ENCODE measurements around the gene C1QTNF9.
A peak's percentile ranks its signal among the peaks of the same experiment; 100 is the strongest.

C1QTNF9 gene

DNA sequence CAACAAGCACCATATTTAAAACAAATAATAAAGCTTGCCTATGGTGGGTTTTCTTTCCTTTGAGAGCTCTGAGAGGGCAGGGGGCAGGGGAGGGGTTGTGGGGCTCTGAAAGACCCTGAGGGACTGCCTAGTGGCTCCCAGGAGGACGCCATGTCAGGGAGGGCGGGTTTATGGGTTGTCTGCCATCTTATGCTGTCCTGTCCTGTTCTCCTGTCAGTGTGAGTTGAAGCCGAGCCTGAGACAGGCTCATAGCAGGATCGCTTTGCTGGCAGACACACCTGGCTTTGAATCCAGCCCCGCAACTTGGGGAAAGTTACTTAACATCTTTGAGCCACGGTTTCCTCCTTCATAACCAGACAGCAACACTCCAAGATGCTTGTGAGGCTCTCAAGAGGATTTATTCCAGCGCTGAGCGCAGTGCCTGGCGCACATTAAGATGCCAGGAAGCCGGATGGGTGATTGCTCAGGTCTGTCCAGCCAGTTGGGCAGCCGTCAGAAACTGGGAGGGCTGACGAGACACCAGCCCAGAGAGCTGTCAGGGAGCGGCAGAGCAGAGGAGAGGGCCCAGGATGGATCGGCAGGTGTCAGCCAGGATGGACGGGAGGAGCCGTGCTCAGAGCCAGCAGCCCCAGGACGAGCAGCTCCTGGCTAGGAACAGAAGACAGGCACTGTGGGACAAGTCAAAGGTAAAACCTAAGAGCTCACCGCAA, 36.8 kb upstream of the C1QTNF9 start:
- POLR2A ChIA-PET = no interaction called here
- peaks cover 7% of the 10 kb centered on the region; the same call in 1 of the 2 replicates for H3K4me1 ChIP-seq (ENCODE audit: control insufficient read depth, insufficient read depth, low read length)
- H3K9me3 ChIP-seq (ENCODE audit: control insufficient read depth, insufficient read depth, low read depth, low read length) = no peaks in the 10 kb centered on the region
- no peaks in the 10 kb centered on the region for H3K36me3 ChIP-seq (ENCODE audit: control insufficient read depth in 2 of 2, insufficient read depth in 1 of 2, low read length in 2 of 2)
- CTCF ChIA-PET = interaction anchor here (0.6 kb wide), 1 partner anchor 397 kb away, joined by 4 read pairs; no protein-coding TSS in a partner anchor
- peak overlapping the region; percentile 87 for H3K27ac ChIP-seq (ENCODE audit: extremely low read depth, low read depth, low read length)
- H3K4me3 ChIP-seq (ENCODE audit: low read depth, low read length) = no peak overlapping the region
- TF ChIP-seq ZNF2 (tag by site-specific recombination; IDR thresholded peaks at IDR 0.05) (no peak), ZNF658 (tag by site-specific recombination; IDR thresholded peaks at IDR 0.05) (no peak), ZNF626 (tag by site-specific recombination; IDR thresholded peaks at IDR 0.05) (no peak)

DNA sequence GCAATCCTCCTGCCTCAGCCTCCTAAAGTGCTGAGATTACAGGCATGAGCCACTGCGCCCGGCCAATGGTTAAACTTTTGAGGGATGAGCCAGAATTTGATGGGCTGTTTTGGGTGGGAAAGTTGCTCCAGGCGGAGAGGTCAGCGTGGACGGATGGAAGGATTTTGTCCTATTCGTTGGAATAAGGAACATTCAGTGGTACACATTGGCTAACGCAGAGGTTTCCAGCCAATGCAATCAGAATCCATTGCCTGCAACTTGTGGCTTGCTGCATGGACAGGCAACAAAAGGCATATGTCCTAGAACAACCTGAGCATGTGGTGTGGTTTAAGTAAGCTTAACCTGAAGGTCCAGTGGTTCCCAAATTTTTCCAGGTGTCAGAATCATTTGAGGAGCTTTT, 35.5 kb upstream of the C1QTNF9 start:
- Histone ChIP-seq H3K4me3 (ENCODE audit: low read depth, low read length) (no peak overlapping the region), H3K27ac (ENCODE audit: extremely low read depth, low read depth, low read length) (no peak overlapping the region), H3K4me1 (ENCODE audit: control insufficient read depth, insufficient read depth, low read length) (peaks cover 7% of the 10 kb centered on the region; the same call in 1 of the 2 replicates), H3K9me3 (ENCODE audit: control insufficient read depth, insufficient read depth, low read depth, low read length) (no peaks in the 10 kb centered on the region), H3K36me3 (ENCODE audit: control insufficient read depth in 2 of 2, insufficient read depth in 1 of 2, low read length in 2 of 2) (no peaks in the 10 kb centered on the region)
- CTCF ChIA-PET = no interaction called here
- TF ChIP-seq SETDB1 (IDR thresholded peaks at IDR 0.05; ENCODE audit: insufficient read length, low read length) (no peak), ZNF121 (tag by site-specific recombination; IDR thresholded peaks at IDR 0.05) (peak; percentile 2; the same call in 1 of the 2 replicates), ZNF837 (tag by site-specific recombination; IDR thresholded peaks at IDR 0.05) (no peak), ZNF654 (tag by site-specific recombination; IDR thresholded peaks at IDR 0.05; ENCODE audit: low read depth) (no peak), ZNF24 (tag by site-specific recombination; IDR thresholded peaks at IDR 0.05) (no peak), ZNF677 (tag by site-specific recombination; IDR thresholded peaks at IDR 0.05) (no peak)
- TF ChIP-seq, protein P1, sequence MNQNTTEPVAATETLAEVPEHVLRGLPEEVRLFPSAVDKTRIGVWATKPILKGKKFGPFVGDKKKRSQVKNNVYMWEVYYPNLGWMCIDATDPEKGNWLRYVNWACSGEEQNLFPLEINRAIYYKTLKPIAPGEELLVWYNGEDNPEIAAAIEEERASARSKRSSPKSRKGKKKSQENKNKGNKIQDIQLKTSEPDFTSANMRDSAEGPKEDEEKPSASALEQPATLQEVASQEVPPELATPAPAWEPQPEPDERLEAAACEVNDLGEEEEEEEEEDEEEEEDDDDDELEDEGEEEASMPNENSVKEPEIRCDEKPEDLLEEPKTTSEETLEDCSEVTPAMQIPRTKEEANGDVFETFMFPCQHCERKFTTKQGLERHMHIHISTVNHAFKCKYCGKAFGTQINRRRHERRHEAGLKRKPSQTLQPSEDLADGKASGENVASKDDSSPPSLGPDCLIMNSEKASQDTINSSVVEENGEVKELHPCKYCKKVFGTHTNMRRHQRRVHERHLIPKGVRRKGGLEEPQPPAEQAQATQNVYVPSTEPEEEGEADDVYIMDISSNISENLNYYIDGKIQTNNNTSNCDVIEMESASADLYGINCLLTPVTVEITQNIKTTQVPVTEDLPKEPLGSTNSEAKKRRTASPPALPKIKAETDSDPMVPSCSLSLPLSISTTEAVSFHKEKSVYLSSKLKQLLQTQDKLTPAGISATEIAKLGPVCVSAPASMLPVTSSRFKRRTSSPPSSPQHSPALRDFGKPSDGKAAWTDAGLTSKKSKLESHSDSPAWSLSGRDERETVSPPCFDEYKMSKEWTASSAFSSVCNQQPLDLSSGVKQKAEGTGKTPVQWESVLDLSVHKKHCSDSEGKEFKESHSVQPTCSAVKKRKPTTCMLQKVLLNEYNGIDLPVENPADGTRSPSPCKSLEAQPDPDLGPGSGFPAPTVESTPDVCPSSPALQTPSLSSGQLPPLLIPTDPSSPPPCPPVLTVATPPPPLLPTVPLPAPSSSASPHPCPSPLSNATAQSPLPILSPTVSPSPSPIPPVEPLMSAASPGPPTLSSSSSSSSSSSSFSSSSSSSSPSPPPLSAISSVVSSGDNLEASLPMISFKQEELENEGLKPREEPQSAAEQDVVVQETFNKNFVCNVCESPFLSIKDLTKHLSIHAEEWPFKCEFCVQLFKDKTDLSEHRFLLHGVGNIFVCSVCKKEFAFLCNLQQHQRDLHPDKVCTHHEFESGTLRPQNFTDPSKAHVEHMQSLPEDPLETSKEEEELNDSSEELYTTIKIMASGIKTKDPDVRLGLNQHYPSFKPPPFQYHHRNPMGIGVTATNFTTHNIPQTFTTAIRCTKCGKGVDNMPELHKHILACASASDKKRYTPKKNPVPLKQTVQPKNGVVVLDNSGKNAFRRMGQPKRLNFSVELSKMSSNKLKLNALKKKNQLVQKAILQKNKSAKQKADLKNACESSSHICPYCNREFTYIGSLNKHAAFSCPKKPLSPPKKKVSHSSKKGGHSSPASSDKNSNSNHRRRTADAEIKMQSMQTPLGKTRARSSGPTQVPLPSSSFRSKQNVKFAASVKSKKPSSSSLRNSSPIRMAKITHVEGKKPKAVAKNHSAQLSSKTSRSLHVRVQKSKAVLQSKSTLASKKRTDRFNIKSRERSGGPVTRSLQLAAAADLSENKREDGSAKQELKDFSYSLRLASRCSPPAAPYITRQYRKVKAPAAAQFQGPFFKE (tag by site-specific recombination; IDR thresholded peaks at IDR 0.05; ENCODE audit: borderline replicate concordance) = no peak
- TF ChIP-seq, protein P2, sequence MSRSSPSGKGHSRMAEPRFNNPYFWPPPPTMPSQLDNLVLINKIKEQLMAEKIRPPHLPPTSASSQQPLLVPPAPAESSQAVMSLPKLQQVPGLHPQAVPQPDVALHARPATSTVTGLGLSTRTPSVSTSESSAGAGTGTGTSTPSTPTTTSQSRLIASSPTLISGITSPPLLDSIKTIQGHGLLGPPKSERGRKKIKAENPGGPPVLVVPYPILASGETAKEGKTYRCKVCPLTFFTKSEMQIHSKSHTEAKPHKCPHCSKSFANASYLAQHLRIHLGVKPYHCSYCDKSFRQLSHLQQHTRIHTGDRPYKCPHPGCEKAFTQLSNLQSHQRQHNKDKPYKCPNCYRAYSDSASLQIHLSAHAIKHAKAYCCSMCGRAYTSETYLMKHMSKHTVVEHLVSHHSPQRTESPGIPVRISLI (tag by site-specific recombination; IDR thresholded peaks at IDR 0.05) = no peak
- POLR2A ChIA-PET = no interaction called here

DNA sequence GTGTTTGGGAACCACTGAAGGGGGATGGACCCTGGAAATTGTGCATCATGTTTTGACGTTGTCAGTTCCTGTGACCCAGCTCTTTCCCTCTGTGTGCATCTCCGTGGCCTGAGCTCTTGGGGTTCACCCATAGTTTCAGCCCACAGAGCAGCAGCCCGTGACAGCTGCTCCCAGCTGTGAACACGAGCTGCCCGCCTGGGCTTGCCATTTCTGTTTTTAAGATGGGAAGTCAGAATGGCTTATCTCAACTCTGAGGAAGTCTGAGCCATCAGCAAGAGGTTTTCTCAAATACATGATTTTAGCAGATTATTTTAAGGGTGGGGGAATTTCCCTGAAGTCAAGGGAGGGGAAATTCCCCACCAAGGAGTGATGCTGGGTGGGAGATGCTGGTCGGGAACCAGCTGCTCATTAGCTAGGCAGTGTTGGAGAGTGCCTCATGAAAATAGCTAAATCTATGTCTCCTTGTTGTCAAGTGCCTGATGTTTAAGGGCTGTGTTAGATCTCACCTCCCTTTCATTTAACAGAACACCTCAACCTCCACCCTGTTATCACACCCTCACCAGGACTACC, 34.8 kb upstream of the C1QTNF9 start:
- CTCF ChIA-PET = no interaction called here
- POLR2A ChIA-PET = no interaction called here
- no peaks in the 10 kb centered on the region for H3K36me3 ChIP-seq (ENCODE audit: control insufficient read depth in 2 of 2, insufficient read depth in 1 of 2, low read length in 2 of 2)
- TF ChIP-seq ZFP37 (tag by site-specific recombination; IDR thresholded peaks at IDR 0.05) = no peak
- TF ChIP-seq, protein P3, sequence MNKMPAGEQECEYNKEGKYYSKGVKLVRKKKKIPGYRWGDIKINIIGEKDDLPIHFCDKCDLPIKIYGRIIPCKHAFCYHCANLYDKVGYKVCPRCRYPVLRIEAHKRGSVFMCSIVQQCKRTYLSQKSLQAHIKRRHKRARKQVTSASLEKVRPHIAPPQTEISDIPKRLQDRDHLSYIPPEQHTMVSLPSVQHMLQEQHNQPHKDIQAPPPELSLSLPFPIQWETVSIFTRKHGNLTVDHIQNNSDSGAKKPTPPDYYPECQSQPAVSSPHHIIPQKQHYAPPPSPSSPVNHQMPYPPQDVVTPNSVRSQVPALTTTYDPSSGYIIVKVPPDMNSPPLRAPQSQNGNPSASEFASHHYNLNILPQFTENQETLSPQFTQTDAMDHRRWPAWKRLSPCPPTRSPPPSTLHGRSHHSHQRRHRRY (tag by site-specific recombination; IDR thresholded peaks at IDR 0.05) = no peak
- TF ChIP-seq ZNF600 (tag by site-specific recombination; IDR thresholded peaks at IDR 0.05) = no peak
- no peak for TF ChIP-seq ZNF394 (tag by site-specific recombination; IDR thresholded peaks at IDR 0.05; ENCODE audit: borderline replicate concordance)
- TF ChIP-seq ZNF114 (tag by site-specific recombination; IDR thresholded peaks at IDR 0.05) = no peak
- TF ChIP-seq ZNF24 (tag by site-specific recombination; IDR thresholded peaks at IDR 0.05) = no peak
- TF ChIP-seq, protein P4, sequence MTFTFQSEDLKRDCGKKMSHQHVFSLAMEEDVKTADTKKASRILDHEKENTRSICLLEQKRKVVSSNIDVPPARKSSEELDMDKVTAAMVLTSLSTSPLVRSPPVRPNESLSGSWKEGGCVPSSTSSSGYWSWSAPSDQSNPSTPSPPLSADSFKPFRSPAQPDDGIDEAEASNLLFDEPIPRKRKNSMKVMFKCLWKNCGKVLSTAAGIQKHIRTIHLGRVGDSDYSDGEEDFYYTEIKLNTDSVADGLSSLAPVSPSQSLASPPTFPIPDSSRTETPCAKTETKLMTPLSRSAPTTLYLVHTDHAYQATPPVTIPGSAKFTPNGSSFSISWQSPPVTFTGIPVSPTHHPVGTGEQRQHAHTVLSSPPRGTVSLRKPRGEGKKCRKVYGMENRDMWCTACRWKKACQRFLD (tag by site-specific recombination; IDR thresholded peaks at IDR 0.05) = no peak
- TF ChIP-seq EGR2 (tag by site-specific recombination; IDR thresholded peaks at IDR 0.05; ENCODE audit: low read depth) = no peak
- TF ChIP-seq ZNF174 (tag by site-specific recombination; IDR thresholded peaks at IDR 0.05) = no peak
- TF ChIP-seq ZBTB17 (tag by site-specific recombination; IDR thresholded peaks at IDR 0.05) = no peak

More for the DNA sequence above, 34.8 kb upstream of the C1QTNF9 start:
- Histone ChIP-seq H3K4me1 (ENCODE audit: control insufficient read depth, insufficient read depth, low read length) (peaks cover 7% of the 10 kb centered on the region; the same call in 1 of the 2 replicates), H3K9me3 (ENCODE audit: control insufficient read depth, insufficient read depth, low read depth, low read length) (no peaks in the 10 kb centered on the region), H3K4me3 (ENCODE audit: low read depth, low read length) (no peak overlapping the region), H3K27ac (ENCODE audit: extremely low read depth, low read depth, low read length) (no peak overlapping the region)

All from HEK293 (cell line).